HG02943 (cell line): ENCODE results near the gene KIDINS220.
"Not testable (repeated sequence)": the region's sequence is repeated elsewhere in the genome, so short reads cannot be mapped to it uniquely, and the experiment has no call there.

Experiments
- ATAC-seq: cut with Tn5 transposase; IDR thresholded peaks from one replicate; pipeline ENCODE4 v1.9.1; 2021; ENCODE audit warnings: mild to moderate bottlenecking, low read depth, moderate library complexity; ENCODE audit not compliant: unreplicated experiment

Gene KIDINS220

DNA sequence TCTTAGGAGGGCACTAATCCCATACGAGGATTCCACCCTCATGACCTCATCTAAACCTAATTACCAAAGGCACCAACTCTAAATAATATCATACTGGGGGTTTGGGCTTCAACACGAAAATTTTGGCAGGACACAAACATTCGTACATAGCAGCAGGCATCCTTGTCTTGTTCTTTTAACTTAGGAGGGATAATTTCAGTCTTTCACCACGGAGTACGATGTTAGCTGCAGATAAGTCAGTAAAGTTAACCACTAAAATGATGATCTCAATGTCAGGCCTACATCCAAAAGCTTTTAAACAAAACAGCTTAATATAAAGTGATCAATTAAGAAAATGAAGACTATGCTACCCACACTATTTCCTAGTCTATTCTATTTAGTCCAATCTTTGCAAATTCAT lies 80.7 kb downstream of the KIDINS220 start:
- no peak for ATAC-seq

DNA sequence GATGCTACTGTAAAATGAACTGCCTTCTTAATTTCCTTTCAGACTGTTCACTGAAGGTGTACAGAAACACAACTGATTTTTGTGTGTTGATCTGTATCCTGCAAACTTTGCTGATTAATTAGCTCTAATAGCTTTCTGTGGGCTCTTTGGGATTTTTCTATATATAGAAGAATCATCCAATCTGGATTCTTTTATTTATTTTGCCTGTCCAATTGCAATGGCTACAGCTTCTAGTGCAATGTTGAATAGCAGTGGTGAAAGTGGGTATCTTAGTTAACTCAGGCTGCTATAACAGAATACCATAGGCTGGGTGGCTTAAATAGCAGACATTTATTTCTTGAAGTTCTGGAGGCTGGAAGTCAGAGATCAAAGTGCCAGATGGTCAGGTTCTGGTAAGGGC lies 81.2 kb downstream of the KIDINS220 start:
- no peak for ATAC-seq

DNA sequence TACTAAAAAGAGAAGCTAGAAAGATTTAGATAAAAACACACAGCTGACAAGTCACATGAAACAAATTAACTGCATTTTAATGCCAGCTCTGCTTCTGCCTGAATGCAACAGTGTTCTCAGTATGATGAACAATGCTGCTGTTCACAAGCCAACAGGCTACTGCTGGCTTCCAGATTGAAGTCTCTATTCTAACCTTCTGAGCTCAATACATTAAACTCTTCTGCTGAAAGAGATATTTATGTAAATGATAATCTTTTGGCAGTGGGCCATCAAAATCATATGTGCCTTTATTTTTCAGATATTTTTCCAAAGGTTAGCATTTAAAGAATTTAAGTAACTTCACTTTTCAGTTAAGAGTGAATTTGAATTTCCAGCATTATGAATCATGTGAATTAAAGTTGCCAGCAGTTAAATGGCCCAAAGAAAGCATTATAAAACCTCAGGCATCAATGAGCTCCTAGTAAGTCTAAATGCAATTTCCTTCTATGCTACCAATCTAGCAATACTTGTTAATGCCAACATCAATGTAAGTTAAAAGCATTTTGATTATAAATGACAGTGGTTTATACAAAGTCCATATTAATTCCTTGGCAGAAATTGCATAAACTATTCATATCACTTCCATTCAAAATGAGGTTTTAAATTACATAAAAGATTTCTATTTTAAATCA lies 83.2 kb downstream of the KIDINS220 start:
- no peak for ATAC-seq

DNA sequence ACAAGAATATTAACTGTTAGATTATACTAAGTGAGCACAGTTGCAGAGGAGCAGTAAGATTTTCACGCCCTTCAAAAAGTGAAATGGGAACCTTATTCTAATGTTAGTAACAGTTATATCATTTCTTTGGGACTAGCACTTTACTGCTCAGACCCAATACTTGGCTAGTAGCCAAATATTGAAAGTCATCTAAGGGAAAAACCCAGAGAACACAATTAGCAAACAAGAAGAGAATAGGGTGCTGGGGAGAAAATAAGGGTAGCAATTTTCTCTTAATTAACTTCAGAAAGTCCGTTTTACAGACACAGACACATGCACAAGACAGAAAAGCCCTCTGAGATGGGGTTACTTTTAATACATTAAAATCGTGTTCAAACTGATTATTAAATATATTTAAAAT lies 83.8 kb downstream of the KIDINS220 start:
- ATAC-seq: no peak

DNA sequence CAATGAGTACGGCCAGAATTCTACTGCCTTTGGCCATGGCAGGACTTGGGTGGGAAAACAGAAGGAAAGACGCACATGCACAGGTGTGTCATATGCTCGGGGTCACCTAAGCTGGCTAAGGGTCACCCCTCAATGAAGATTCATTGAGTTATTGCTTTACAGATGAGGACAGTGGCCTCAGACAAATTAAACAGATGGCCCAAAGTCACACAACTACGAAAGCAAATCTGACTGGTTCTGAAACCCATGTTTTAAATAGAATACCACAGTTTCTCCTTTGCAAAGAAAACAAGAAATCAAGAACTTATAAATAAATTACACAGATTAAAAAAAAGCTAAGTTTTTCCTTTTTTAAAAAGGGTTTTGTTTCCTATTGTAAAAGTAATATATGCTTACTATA lies 85.0 kb downstream of the KIDINS220 start:
- no peak for ATAC-seq

DNA sequence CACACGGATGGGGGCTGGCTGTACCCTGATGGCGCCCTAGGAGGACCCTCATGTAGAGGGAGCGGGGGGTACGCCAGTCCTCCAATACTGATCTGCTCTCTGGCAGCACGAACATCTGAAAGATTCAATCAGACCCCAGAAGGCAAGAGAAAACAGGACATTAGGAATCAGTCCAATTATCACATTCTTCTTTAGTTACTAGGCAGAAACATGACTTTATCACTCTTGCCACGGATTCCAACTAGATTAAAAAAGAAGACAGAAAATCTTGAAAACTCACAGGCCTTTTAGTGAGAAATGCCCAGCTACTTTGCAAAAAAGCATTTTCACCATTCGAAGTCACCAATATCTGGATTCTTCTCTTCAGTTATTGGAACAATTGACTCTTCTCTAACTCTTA lies 87.2 kb downstream of the KIDINS220 start:
- ATAC-seq: no peak

DNA sequence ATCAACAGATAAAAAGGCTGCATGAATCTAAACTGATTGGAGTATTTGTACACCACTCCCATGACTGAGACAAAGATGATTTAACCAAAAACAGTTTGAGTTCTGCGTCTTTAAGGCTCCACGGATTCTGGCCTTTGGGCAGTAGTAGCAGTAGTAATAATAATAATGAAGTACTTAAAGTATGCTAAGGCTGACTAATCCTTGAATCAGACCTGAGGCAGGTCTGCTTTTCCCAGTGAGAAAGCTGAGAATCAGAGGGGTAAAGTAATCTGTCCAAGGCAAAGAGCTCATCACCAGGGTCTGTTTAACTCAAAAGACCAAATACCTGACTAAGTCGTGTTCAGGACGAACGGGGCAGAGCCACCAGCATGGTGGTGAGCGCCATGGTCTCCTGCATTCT lies 94.2 kb downstream of the KIDINS220 start:
- ATAC-seq: no peak

DNA sequence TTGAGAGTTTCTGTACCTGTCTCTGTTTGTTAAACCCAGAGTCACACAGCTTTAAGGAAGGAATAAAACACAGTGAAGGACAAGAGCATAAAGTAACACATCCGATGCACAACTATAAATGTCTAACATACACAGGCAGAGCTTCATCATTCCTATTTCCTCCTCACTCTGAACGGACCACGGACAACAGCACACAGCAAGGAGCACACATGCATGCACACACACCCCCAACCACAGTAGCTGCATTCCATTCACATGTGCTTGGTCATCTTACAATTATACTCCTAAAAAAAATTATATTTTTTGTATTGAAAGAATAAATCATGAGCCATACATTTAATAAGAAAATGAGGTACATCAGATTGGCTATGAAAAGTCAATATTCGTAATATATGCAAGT lies 97.3 kb downstream of the KIDINS220 start:
- ATAC-seq: no peak

DNA sequence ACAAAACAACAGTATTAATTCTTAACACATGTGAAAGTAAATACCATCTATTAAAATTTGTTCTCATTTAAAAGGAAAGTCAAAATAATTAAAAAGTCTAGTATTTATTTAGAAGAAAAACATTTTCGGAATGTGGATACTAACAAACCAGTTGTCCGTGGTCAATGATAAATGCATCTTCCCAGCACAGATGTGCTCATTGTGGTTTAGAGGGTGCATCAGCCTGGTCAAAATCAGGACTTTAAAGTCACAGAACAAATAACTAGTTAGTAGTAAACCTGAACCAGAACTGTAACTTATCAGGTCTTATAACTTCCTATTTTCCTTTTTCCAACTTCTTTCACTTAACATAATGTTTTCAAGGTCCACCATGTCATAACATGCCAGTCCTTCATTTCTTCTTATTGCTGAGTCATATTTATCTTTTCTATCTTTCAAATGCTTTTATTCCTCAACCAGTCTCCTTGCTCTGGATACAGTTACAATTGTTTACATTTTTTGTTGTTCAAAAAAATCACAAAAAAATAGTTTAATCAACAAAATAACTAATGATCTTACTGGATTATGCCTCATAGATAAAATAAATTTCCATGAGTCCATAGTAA lies 99.7 kb downstream of the KIDINS220 start:
- no peak for ATAC-seq

DNA sequence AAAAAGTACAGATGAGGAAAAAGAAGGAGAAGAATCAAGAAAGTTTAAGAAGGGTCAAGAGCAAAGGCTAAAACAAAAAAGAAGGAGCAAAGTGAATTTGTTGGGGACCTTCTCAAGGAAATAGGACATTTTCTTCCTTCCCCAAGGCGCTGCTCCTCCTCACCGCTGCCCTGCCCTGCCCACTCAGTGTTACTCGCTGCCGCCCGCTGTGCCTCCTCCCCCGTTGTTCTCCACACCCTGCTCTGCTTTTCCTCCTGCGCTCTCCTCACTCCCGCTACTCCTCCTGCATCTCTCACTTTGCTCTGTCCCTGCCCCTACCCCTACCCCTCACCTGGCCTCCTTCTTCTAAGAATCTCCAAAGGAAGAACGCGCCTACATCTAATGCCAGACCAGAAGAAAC lies 104.8 kb downstream of the KIDINS220 start:
- ATAC-seq: no peak

DNA sequence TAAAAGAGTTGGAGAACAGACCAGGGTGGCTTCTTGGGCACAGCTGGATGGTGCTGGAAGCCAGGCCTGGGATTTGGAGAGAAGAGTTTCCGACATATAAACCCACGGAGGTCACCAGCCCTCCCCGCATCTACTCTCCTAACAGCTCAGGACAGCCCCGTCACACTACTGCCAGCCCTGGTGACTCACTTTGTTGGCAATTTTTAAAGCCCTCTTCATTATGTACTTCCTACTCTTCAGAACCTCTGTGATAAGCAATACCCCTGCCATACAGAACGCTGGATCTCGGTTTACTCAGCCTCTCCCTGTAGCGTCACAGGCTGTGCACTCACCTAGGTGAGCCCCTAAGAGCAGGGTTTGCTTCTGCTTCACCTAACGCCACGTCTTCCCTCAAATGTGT lies 107.5 kb downstream of the KIDINS220 start:
- ATAC-seq: no peak

DNA sequence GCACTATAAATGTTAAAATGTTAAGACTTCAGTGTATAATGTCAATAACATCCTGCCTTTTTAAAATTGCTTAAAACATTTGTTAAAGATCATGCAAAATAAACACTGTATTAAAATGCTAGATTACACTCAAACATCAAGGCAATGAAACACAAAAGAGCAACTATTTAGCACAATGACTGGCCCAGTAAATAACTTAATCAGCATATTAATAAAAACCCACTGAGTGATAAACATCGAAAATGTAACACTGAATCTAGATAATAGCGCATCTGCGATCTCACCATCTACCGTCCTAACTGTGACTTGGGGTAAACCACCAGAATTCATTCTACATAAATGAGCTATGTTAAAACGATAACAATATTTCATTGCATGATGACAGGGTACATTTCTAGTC lies 108.3 kb downstream of the KIDINS220 start:
- ATAC-seq: not testable (repeated sequence)

DNA sequence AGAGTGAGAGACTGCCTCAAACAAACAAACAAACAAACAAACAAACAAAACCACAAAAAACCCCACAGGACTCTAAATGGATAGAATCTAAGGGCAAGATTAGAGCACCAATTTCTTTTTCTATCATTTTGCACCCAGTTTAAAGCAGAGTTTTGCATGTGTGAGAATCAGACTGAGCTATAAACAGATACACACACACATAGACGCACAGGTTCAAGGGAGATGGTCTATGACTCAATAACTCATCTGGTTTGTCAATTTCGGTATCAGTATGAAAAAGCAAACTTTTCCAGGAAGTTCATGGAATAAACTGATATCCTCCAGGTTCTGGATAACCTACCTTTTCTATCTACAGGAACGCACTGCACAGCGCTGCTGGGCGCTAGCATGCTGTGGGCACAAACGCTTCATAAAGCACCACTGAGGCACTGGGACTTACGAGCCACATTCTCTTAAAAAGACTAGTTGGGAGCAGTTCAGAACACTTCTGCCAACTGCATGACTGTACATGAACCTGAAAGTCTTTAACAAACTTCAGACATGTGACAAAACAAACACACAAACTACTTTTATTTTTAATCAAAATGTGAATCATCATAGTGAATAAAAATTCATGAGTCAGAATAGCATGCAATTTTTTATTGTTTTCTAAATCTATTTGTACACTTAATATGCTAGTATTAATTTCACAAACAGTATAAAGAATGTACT lies 109.0 kb downstream of the KIDINS220 start:
- no peak for ATAC-seq

DNA sequence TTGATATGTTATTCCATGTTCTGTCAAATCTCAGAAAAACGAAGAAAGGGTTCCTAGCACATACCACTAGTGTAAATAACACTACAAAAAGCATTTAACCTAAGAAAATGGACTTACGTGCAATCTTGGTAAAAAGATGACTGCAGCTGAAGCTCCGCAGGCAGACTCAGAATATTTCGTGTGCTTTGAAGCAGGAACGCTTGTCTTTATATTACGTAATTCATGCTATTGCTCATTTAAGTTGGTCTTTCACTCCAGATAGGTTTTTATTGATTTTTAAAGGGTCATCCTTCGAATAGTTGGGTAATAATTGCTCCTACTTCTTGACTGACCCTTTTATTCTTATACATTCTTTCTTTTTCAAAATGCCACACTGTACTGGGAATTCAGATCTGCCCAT lies 111.6 kb downstream of the KIDINS220 start:
- ATAC-seq: no peak

DNA sequence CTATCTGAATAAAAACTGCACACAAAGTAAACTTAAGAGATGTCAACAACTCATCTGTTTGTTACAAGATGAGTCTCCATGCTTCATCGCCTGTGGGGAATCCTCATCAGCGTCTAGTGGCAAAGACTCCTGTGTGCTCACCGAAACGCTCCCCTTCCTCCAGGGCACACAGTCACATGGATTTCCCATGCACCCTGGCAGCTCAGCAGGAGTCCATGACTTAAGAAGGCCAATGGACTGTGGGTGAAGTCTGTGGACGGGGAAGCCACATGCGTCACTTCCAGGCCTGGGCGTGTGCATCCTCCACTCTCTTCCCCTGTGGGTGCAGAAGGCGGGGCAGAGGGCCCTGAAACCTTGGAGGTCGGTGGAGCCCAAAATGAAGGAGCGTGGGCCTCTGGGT lies 114.4 kb downstream of the KIDINS220 start:
- ATAC-seq: no peak

DNA sequence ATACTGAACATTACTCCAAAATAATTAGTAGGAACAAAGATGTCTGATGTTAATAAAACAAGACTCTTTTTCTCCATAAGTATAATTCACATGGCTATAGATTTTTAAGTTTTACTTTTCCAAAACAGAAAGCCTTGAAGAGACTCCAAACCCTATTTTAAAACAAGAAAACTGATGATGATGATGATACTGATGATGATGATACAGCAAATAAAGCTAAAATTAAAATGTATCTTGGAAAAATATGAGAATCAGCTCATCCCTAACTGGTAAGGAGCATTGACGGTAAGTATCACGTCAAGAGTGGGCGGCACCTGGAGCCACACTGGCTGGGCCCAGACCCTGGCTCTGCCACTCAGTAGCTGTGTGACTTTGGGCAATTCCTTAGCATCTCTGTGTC lies 116.0 kb downstream of the KIDINS220 start:
- ATAC-seq: no peak

DNA sequence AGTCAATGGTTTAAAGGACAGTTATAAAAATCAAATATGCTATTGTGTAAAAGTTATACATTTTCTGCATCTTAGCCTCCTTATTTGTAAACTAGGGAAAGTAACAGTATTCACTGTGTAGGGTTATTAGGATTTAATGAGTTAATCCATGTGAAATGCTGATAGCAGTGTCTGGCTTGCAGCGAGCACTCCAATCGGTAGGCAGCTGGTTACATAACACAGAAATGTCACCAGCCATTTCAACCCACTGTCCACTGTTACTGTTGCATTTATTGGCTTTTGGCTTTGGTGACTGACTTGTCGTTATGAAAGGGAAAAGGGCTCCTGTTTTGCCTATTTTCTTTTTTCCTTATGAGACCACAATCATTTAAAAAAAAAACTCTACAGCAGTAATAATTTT lies 116.7 kb downstream of the KIDINS220 start:
- ATAC-seq: no peak

DNA sequence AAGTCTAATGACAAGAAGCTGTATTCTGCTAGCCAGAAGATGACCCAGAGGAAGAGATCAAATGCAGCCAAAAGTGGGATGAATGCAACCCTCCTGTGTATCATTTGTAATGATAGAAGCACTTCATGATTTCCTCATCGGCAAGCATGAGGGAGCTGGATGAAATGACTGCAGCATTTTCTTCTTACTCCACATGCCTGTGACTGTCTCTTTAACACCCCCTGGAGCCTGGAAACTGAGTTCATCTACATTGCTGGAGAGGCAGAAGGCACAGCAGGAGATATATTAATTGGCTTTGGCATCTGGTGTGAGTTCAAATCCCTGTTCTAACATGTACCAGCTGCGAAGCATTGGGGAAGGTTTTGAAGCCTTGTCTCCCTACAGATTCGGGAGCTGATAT lies 117.9 kb downstream of the KIDINS220 start:
- ATAC-seq: no peak

DNA sequence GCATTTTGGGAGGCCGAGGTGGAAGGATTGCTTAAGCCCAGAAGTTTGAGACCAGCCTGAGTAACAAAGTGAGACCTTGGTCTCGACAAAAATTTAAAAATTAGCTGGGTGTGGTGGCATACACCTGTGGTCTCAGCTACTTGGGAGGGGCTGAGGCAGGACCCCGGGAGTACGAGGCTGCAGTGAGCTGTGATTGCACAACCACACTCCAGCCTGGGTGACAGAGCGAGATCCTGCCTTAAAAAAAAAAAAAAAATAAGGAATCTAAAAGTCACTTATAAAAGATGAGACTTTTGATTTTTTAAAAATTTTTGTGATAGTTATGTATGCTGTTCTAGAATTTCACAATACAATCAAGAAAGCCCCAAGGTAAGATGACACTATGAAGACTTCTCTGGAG lies 122.4 kb downstream of the KIDINS220 start:
- no peak for ATAC-seq

DNA sequence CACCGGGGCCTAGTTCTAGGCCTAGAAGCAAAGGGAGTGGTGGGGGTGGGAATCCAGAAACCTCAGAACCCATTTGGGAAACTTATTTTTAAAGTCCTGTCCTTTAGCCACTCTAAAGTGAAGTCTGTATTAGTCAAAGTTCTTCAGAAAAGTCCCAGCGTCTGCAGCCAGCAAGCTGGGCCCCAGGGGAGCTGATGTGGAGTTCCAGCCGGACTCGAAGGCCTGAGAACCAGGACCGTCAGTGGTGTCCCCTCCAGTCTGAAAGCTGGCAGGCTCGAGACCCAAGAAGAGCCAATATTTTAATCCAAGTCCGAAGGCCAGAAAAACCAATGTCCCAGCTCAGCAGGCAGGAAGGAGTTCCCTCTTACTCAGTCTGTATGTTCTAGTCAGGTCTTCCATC lies 123.1 kb downstream of the KIDINS220 start:
- no peak for ATAC-seq

DNA sequence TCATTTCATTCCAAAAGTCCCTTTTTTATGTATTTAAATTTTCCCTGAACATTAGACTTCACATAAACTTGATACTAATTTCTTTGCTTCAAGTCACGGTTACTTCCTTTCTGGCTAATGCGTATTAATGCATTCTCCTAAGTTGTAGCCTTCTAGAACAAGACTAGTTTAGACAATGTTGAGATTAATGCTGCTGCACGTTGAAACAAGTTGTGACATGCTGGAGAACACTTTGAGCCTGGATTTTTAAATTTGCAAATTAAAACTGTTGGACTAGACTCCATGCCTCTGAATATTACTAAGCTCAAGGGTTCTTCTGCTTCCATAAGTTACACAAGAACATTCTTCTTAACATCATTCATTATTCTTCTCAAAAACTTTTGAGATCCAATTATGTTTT lies 126.5 kb downstream of the KIDINS220 start:
- ATAC-seq: no peak

DNA sequence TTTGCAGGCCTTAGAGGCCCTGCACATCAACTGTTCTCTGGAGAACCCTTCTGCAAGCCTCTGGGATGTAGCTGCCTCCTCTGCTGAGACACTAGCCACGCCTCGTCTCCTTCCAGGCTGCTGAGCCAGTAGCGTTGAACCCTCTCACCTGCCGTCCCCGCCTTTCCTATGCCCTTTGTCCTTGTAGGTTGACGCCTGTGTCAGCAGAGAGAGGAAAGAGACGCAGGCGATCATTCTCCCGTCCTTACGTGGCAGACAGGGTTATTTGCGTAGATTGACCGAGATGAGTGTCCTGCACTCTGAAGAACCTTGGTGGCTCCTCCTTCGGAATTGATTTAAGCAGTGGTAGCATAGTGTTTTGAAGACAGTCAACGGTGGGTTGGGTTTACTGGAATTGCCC lies 127.8 kb downstream of the KIDINS220 start:
- no peak for ATAC-seq
